HG03066 (cell line): ENCODE results near the gene STX7.

Source experiments
- ATAC-seq: cut with Tn5 transposase; IDR thresholded peaks from one replicate; pipeline ENCODE4 v1.9.1; 2021; ENCODE audit warnings: low read depth; ENCODE audit not compliant: unreplicated experiment

STX7 gene

GRCh38 chr6:132511210-132511830 is 1.6 kb downstream of the STX7 start:
- ATAC-seq: no peak

GRCh38 chr6:132506869-132507808 is 5.8 kb downstream of the STX7 start:
- no peak for ATAC-seq

GRCh38 chr6:132506461-132506860 is 6.5 kb downstream of the STX7 start:
- ATAC-seq: no peak

- ATAC-seq: no peak
Measured at GRCh38 chr6:132505158-132505557, 7.8 kb downstream of the STX7 start.

GRCh38 chr6:132504757-132505156 is 8.2 kb downstream of the STX7 start:
- no peak for ATAC-seq

- no peak for ATAC-seq
Measured at GRCh38 chr6:132499757-132500156, 13.2 kb downstream of the STX7 start.

GRCh38 chr6:132498638-132499037 is 14.3 kb downstream of the STX7 start:
- ATAC-seq: peak; percentile 58

GRCh38 chr6:132496519-132497180 is 16.3 kb downstream of the STX7 start:
- ATAC-seq: no peak

- peak; percentile 42 for ATAC-seq
Measured at GRCh38 chr6:132495604-132496079, 17.3 kb downstream of the STX7 start.

- no peak for ATAC-seq
Measured at GRCh38 chr6:132494954-132495353, 18.0 kb downstream of the STX7 start.

GRCh38 chr6:132491881-132492280 is 21.0 kb downstream of the STX7 start:
- no peak for ATAC-seq

- ATAC-seq: no peak
Measured at GRCh38 chr6:132491303-132491702, 21.6 kb downstream of the STX7 start.

- ATAC-seq: peak; percentile 51
Measured at GRCh38 chr6:132490478-132491204, 22.3 kb downstream of the STX7 start.

GRCh38 chr6:132490024-132490423 is 22.9 kb downstream of the STX7 start:
- no peak for ATAC-seq

GRCh38 chr6:132489376-132489775 is 23.5 kb downstream of the STX7 start:
- no peak for ATAC-seq

GRCh38 chr6:132487762-132488161 is 25.2 kb downstream of the STX7 start:
- no peak for ATAC-seq

- ATAC-seq: peak; percentile 35
Measured at GRCh38 chr6:132484680-132485018, 28.3 kb downstream of the STX7 start.

- peak; percentile 62 for ATAC-seq
Measured at GRCh38 chr6:132483779-132484679, 28.9 kb downstream of the STX7 start.

- no peak for ATAC-seq
Measured at GRCh38 chr6:132482581-132482980, 30.3 kb downstream of the STX7 start.

GRCh38 chr6:132481189-132481588 is 31.7 kb downstream of the STX7 start:
- ATAC-seq: no peak
